GM19238 (cell line): ENCODE measurements around the gene BSN.

Experiments
- DNase-seq: peaks from one replicate; pipeline ENCODE4 v3.0.0; 2011; ENCODE audit warnings: low spot score; ENCODE audit not compliant: insufficient read length

BSN gene

DNA sequence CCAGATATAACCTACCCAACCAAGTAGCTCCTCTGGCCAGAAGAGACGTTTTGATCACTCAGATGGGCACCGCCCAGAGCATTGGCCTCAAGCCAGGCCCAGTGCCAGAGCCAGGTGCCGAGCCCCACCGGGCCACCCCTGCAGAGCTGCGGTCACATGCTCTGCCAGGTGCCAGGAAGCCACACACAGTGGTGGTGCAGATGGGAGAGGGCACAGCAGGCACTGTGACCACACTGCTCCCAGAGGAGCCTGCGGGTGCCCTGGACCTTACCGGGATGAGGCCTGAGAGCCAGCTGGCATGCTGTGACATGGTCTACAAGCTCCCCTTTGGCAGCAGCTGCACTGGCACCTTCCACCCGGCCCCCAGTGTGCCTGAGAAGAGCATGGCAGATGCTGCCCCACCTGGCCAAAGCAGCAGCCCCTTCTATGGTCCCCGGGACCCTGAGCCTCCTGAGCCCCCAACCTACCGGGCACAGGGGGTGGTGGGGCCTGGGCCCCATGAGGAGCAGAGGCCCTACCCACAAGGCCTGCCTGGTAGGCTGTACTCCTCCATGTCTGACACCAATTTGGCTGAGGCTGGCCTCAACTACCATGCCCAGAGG, 100.8 kb downstream of the BSN start:
- no peak for DNase-seq

DNA sequence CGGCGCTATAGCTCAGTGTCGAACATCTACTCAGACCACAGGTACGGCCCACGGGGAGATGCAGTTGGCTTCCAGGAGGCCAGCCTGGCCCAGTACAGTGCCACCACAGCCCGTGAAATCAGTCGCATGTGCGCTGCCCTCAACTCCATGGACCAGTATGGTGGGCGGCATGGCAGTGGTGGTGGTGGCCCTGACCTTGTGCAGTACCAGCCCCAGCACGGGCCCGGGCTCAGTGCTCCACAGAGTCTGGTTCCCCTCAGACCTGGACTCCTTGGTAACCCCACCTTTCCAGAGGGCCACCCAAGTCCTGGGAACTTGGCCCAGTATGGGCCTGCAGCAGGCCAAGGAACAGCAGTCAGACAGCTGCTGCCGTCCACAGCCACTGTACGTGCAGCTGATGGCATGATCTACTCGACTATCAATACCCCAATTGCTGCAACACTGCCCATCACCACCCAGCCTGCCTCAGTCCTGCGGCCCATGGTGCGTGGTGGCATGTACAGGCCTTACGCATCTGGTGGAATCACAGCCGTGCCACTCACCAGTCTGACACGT, 101.5 kb downstream of the BSN start:
- DNase-seq: no peak

DNA sequence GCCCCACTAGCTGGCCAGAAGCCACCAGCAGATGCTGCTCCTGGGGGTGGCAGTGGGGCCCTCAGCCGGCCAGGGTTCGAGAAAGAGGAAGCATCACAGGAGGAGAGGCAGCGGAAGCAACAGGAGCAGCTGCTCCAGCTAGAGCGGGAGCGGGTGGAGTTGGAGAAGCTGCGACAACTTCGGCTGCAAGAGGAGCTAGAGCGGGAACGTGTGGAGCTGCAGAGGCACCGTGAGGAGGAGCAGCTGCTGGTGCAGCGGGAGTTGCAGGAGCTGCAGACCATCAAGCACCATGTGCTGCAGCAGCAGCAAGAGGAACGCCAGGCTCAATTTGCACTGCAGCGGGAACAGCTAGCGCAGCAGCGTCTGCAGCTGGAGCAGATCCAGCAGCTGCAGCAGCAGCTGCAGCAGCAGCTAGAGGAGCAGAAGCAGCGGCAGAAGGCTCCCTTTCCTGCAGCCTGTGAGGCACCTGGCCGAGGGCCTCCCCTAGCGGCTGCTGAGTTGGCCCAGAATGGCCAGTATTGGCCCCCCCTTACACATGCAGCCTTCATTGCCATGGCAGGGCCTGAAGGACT, 102.3 kb downstream of the BSN start:
- no peak for DNase-seq

- DNase-seq: no peak
Measured at GRCh38 chr3:49657208-49657915, 103.1 kb downstream of the BSN start.

DNA sequence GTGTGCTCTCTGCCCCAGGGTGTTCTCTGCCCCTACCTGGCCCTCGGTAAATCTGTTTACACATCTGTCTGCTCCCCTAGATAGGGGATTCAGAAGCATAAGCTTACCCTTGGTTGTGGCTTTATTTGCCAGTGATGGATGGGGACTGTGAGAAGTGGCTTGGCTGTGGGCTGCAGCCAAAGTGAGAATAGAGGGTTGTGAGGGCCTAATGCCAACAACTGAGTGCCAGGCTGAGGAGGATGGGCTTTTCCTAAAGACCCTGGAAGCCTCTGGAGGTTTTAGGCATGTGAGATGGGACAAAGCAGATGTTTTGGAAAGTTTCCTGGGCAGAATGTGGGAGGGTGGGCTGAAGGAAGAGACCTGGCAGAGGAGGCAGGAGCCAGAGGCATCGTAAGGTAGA, 104.4 kb downstream of the BSN start:
- DNase-seq: no peak

GRCh38 chr3:49659756-49660155, 105.5 kb downstream of the BSN start:
- DNase-seq: no peak

DNA sequence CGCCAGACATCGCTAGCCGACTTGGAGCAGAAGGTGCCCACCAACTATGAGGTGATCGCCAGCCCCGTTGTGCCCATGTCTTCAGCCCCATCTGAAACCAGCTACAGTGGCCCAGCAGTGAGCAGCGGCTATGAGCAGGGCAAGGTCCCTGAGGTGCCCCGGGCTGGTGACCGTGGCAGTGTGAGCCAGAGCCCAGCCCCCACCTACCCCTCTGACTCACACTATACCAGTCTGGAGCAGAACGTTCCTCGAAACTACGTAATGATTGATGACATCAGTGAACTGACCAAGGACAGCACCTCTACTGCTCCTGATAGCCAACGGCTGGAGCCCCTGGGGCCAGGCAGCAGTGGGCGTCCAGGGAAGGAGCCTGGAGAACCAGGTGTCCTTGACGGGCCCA, 107.0 kb downstream of the BSN start:
- DNase-seq: no peak

DNA sequence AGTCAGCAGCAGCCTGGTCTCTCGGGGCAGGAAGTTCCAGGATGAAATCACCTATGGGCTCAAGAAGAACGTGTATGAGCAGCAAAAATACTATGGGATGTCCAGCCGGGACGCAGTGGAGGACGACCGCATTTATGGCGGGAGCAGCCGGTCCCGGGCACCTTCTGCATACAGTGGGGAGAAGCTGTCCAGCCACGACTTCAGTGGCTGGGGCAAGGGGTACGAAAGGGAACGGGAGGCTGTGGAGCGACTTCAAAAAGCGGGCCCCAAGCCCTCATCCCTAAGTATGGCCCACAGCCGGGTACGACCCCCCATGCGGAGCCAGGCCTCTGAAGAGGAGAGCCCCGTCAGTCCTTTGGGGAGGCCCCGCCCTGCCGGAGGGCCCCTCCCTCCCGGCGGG, 107.7 kb downstream of the BSN start:
- DNase-seq: no peak

- no peak for DNase-seq
Measured at GRCh38 chr3:49662720-49663413, 108.6 kb downstream of the BSN start.

GRCh38 chr3:49663831-49664230, 109.6 kb downstream of the BSN start:
- DNase-seq: no peak

DNA sequence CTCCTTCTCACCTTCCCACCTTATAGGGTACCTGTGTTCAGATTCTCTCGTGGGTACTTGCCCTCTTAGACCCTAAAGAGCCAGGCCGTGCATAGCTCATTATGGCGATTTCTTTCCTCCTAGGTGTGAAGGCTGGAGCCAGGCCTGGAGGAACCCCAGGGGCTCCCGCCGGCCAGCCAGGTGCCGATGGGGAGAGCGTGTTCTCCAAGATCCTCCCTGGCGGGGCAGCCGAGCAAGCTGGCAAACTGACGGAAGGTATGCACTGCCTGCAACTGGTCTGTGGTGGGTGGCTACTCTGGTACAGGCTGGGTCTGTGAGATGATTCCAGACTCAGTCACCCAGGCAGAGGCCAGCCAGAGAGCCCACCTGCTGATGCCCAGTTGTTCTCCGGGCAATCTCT, 110.0 kb downstream of the BSN start:
- no peak for DNase-seq

GRCh38 chr3:49665822-49666519, 111.7 kb downstream of the BSN start:
- DNase-seq: no peak

DNA sequence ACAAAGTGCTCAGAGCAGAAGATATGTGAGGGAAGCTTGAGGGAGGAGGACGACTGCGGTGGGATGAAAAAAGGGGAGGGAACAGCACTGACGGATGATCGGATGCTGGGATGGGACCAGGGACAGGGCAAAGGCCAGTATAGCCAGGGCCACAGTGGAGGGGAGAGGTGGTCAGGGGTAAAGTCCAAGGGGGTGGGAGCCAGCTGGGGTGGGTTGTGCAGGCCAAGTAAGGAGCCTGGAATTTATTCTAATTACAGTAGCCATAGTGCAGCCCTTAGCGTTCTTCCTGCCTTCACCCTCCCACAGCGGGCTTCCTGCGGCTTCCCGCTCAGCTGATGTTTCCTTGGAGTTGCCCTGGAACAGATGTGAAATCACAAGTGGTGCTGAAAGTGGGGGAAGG, 112.3 kb downstream of the BSN start:
- DNase-seq: no peak

- DNase-seq: no peak
Measured at GRCh38 chr3:49667701-49668413, 113.6 kb downstream of the BSN start.

DNA sequence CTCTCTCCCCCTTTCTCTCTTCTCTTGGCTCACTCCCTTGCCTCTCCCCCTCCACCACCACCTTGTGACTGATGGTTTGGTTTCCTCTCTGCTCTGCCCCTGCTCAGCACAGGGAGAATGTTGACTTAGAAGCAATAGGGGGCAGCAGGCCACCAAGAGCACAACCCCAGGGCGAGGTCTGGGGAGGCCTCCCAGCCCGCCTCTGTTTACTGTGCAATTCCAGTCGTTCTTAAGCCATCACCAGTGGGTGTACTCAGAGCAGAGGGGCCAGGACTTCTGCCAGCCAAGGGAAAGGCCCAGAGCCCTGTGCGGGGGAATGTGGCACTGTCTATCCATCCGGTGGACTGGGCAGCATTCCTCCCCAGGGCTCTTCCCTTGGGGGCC, 114.1 kb downstream of the BSN start:
- no peak for DNase-seq

- no peak for DNase-seq
Measured at GRCh38 chr3:49668861-49669260, 114.6 kb downstream of the BSN start.

GRCh38 chr3:49669352-49669751, 115.1 kb downstream of the BSN start:
- no peak for DNase-seq

- DNase-seq: no peak
Measured at GRCh38 chr3:49670940-49671290, 116.6 kb downstream of the BSN start.

- peak; percentile 76 for DNase-seq
Measured at GRCh38 chr3:49671291-49672288, 117.3 kb downstream of the BSN start.
